WERI-Rb-1 (cell line): Measurements from ENCODE around the gene OSBP.
A peak's percentile ranks its signal among the peaks of the same experiment; 100 is the strongest.

Experiments
- DNase-seq: peaks from one replicate; pipeline ENCODE4 v3.0.0-alpha.2; 2020
- H3K27ac ChIP-seq: fragments of 250-450 bp; sonication (Bioruptor Pico); 2 replicates; pipeline ENCODE4 v1.5.1; 2020; ENCODE audit warnings: mild to moderate bottlenecking, moderate library complexity
- H3K27me3 ChIP-seq: fragments of 250-450 bp; sonication (Bioruptor Pico); 2 replicates; pipeline ENCODE4 v1.5.1; 2021; ENCODE audit warnings: mild to moderate bottlenecking, low read depth, moderate library complexity; ENCODE audit not compliant: insufficient read depth, severe bottlenecking
- H3K36me3 ChIP-seq: fragments of 250-450 bp; sonication (Bioruptor Pico); 2 replicates; pipeline ENCODE4 v1.5.1; 2020; ENCODE audit warnings: mild to moderate bottlenecking, moderate library complexity
- H3K4me3 ChIP-seq: 2 replicates; pipeline ENCODE4 v1.5.1; 2011; ENCODE audit warnings: low read depth, mild to moderate bottlenecking, control low read depth, low read length
- H3K9me3 ChIP-seq: fragments of 250-450 bp; sonication (Bioruptor Pico); 2 replicates; pipeline ENCODE4 v1.5.1; 2021; ENCODE audit warnings: mild to moderate bottlenecking, moderate library complexity; ENCODE audit not compliant: severe bottlenecking
- CTCF ChIP-seq: IDR thresholded peaks from 2 replicates; pipeline ENCODE4 v1.5.1; 2011; ENCODE audit warnings: low read depth, mild to moderate bottlenecking, control low read depth, inconsistent platforms, low read length

OSBP gene

GRCh38 chr11:59542142-59542810, 73.3 kb downstream of the OSBP start:
- Histone ChIP-seq H3K9me3 (no peaks in the 10 kb centered on the region), H3K27ac (peak overlapping the region; percentile 54), H3K27me3 (no peaks in the 10 kb centered on the region), H3K4me3 (no peak overlapping the region), H3K36me3 (no peaks in the 10 kb centered on the region)
- DNase-seq = peak; percentile 68
- TF ChIP-seq CTCF = no peak

GRCh38 chr11:59534676-59535075, 80.9 kb downstream of the OSBP start:
- Histone ChIP-seq H3K4me3 (no peak overlapping the region), H3K27ac (no peak overlapping the region), H3K36me3 (no peaks in the 10 kb centered on the region), H3K27me3 (no peaks in the 10 kb centered on the region), H3K9me3 (no peaks in the 10 kb centered on the region)
- no peak for TF ChIP-seq CTCF
- peak; percentile 72 for DNase-seq

- H3K27me3 ChIP-seq = no peaks in the 10 kb centered on the region
- no peak overlapping the region for H3K27ac ChIP-seq
- no peak for DNase-seq
- TF ChIP-seq CTCF = no peak
- no peak overlapping the region for H3K4me3 ChIP-seq
- H3K36me3 ChIP-seq = no peaks in the 10 kb centered on the region
- no peaks in the 10 kb centered on the region for H3K9me3 ChIP-seq
Observed at GRCh38 chr11:59532620-59533019, 83.0 kb downstream of the OSBP start.

- H3K36me3 ChIP-seq = no peaks in the 10 kb centered on the region
- no peak overlapping the region for H3K4me3 ChIP-seq
- H3K9me3 ChIP-seq = no peaks in the 10 kb centered on the region
- no peak for DNase-seq
- no peak overlapping the region for H3K27ac ChIP-seq
- no peaks in the 10 kb centered on the region for H3K27me3 ChIP-seq
- no peak for TF ChIP-seq CTCF
Observed at GRCh38 chr11:59528711-59529110, 86.9 kb downstream of the OSBP start.
